HL-60/S4 treated with retinoic acid at 250 ng/mL for 4 days and 3 days (cell line): Measurements from ENCODE around the gene MEF2D.

ENCODE experiments used
- in situ Hi-C: fragments of 300-500 bp; cut with MboI; formaldehyde crosslinking; loops from 2 replicates; pipeline ENCODE4 v1.7.0; 2022; ENCODE audit warnings: low sequenced_read_pairs

The MEF2D gene

DNA sequence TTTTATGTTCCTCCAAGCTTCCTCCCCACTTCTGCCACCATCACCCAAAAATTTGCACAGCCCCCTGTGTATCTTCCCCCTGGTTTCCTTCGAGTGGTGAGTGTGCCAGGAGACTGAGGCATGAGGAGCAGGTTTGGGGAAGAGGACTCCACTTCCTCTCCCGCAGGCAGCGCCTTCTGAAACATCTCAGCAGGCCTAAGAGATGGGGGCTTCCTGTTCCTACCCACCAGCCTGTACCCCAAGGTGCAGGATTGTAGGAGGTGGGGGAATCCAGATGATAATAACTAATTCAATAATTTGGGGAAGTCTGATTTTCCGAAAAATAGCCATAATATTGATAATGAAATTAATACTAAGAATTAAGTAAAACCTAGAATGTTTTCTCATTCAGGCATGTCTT lies 69.2 kb downstream of the MEF2D start:
- in situ Hi-C loops: no loop called here

DNA sequence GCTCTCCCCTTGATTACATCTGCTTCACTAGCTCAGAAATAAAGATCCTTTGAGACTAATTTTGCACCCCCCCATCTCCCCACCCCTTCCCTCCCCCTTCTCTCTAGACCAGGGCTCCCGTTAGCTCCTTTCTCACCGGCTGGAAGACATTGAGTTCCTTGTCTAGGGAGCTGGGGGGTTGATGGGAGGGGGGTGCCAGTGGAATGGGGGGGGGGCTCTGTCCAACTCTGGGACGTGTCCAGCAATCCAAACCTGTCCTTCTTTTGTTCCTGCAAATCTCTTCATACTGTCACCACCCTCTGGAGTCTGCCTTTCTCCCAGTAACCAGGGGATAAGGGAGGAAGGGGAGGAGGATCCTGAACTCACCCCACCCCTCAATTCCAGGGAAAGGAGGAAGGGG lies 69.7 kb downstream of the MEF2D start:
- in situ Hi-C loops: no loop called here

DNA sequence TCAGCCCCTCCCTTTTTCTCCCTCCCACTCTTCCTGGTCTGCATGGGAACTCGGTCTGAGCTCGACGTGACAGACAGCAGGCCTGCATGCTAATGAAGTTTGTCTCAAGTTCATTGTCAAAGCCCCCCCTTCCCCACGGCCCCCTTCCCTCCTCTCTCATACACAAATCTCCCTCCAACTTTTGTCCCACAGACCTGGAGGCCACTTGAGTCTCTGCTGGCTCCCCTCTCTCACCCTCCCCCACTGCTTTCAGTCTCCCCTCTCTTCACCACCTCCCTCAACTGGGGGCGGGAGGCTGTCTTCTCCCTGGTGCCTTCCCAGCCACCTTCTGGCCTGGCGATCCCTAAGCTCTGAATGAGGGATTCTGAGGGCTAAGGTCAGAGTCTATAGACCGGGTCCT lies 70.3 kb downstream of the MEF2D start:
- in situ Hi-C loops: no loop called here

DNA sequence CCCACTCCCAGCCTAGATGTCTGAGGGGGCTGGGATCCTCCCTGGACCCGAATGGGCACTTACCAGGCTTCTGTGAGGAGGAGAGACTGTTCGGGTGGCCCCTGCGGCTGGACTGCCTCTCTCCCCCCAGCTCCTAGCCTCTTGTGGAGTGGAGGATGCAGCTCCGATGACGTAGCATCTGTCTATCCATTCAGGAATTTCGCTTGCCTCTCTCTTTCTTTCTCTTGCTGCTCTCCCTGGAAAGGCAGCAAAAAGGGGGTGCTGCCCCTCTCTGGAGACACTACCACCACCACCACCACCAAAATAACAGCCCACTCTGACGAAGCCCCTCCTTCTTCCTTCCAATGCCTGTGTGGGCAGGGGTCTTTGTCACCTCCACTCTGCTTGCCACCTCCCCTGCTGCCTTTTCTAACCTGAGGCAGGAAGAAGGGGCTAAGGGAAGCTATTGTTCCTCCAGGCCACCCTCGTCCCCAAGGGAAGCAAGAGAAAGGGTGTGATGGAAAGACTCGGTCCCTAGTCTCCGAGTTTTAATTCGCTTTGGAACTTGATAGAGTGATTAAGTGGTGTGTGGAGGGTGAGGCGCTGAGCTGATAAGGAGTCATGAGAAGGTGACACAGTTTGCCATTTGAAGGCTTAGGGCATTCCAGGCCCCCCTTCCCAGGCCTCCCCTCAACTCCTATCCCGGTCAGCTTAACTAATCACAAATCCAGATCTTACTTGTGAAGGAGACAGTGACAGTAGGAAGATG lies 71.1 kb downstream of the MEF2D start:
- in situ Hi-C loops: no loop called here

DNA sequence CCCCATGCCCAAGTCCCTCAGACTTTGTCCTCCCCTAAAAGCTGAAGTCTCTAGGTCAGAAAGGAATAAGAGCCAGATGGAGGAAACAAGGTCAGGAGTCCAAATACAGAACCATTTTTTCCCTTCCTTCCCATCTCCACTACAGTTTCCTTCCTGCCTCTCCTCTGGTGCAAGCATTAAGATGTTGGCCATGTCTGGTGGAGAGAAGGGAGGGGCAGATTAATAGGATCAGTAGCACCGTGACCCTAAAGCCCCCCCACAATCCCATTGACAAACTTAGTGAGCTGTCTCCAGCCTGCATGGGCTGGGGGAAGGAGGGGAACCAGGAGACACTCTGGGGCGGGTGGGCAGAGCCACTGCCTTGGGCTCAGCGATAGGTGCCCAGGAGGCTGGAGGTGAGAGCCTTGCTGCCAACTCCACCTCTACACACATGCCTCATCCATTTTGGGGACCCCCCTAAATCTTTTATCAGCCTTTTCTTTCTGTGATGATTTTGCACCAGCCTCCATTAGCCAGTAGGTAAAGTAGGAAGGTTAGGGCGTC lies 71.8 kb downstream of the MEF2D start:
- in situ Hi-C loops: no loop called here

DNA sequence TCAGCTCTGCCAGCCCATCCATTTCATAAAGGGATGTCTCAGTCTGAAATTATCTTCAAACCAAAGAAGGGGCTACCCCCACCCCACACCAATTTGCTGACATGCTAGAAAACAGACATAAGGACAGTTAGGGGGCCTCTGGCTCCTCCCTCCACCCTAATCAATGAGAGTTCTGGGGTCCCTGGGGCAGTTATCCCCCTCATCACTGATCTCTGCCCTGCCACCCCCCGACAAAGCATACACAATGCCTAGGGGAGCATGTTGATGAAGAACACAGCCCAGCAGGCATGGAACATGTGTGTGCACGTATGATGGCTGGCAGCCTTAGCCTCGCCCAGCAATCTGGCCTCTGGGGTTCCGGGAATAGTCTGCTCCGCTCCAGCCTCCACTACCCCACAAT lies 72.6 kb downstream of the MEF2D start:
- in situ Hi-C loops: no loop called here

DNA sequence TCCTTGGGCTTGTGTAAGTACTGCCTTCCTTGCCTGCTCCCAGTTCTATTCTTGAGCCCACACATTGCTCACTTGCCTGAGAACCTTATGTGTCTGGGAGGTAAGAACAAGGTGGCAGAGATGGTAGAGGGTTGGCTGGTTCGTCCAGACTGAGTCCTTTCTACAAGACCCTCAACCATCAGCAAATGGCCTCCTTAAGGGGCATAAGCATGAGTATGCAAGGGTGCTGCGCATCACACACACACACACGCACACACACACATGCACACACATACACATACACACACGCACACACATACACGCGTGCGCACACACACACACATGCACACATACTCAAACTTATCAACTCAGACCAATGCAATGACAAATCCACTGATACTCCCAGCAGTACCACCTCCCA lies 74.6 kb downstream of the MEF2D start:
- in situ Hi-C loops: no loop called here

DNA sequence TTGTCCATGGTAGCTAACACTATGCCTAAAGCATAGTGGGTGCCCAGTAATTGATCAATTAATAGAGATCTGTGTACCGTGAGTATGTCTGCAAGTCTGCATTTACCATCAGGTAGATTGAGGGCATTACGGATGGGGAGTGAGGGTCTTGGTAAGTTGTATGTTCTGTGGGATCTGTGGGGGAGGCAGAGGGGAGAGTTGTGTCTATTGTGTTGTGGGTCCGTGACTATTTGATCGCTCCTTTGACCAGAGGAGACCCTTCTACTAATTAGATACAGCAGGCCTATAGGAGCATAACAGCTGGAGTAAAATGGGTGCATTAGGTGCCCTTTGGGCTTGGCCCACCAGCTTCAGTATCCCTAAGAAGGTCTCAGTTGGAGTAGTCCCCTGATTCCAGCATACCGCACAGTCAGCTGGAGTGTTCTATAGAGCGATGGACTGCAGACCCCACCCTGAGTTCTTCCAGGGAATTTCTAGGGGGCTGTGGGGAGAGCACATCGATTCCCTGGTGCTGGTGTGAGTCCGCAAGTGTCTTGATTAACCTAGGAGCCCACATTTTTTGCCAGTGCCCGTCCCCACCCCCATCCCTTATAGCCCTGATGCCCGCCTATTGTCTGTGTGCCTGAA lies 75.7 kb downstream of the MEF2D start:
- in situ Hi-C loops: no loop called here

DNA sequence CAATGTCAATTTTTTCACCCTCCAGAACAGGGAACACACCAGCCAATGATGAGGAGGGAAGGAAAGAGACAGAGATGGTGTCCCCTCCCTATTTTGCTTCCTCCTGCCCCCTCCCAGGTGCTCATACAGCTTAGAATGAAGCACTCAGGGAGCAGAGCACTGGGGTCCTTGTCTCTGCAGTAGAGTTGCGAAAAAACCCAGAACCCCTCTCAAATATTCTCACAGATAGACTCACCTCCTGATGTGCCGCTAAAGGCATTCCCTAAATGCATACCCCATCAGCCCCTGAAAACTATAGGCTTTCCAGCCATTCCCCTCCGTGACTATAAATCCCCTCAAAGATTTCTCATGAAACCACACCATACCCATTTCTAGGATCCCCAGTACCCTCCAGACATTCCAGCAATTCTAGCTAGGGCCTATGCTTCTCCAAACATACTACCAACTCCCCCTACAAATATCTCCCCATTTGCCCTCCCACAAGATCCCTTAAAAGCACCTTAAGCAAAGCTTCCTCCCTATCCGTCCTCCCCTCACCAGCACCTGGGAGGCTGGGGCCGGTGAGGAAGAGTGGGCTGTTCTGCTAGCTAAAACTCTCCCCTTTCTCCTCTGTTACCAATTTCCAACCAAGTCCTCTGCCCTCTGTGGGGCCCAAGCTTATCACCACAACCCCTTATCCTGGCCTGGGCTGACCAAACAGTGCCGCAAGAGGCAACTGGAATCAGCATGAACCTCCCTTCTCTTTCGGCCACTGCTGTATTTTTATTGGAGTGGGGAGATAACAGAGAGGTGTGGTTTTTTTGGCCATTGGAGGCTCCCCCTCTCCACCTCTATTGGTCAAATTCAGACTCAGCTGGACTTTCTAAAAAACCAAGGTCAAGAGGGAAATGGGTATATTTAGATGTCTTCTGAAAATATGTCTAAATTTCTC lies 76.9 kb downstream of the MEF2D start:
- in situ Hi-C loops: no loop called here

DNA sequence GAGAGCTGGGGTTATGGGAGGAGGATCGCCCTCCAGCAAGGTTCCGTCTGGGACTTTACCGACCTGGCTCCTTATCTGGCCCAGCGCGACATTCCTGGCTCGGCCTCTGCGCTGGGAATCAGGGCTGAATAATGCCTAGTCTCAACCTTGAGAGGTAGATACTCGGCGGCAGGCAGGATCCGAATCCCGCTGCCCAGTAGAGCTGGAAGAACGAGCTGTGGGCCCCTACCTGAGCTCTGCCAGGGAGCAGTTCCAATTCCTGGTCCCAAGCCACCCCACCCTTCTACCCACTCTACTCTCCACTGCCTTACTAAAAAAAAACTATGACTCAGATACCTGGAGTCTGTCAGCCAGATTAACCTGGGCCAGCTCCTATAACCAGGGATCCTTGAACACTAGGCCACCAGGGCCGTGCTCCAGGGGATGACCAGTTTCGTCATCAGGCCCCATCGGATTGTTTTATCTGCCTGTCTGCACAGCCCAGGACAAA lies 77.9 kb downstream of the MEF2D start:
- in situ Hi-C loops: no loop called here

DNA sequence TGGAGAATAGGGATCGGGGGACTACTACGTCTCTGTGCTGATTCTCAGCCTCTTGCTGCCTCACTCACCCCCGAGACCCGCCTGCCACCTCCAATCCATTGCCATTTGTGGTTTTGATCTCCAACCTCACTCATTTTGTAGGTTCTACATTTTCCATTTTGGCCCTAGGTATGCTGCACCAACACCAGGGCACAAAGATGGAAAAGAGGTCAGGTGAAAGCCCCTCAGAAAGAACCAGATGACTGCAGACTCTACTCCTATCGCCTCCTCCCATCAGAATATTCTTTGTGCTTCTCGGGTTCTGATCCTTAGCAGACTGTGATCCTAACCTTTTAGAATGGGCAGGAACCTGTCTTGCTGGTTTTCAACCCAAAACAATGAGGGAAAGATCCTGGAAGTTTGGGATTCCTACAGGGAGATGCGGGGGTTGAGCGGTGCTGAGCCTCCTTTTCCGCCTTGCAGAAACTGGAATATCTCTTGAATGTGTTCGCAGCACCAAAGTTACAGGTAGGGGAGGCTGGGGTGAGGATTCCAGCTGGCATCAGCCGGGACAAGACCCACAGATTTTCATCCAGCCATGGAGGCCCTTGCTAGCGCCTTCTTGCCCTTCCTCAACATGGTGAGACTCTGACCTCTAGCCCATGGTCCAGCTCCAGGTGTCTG lies 78.5 kb downstream of the MEF2D start:
- in situ Hi-C loops: no loop called here

DNA sequence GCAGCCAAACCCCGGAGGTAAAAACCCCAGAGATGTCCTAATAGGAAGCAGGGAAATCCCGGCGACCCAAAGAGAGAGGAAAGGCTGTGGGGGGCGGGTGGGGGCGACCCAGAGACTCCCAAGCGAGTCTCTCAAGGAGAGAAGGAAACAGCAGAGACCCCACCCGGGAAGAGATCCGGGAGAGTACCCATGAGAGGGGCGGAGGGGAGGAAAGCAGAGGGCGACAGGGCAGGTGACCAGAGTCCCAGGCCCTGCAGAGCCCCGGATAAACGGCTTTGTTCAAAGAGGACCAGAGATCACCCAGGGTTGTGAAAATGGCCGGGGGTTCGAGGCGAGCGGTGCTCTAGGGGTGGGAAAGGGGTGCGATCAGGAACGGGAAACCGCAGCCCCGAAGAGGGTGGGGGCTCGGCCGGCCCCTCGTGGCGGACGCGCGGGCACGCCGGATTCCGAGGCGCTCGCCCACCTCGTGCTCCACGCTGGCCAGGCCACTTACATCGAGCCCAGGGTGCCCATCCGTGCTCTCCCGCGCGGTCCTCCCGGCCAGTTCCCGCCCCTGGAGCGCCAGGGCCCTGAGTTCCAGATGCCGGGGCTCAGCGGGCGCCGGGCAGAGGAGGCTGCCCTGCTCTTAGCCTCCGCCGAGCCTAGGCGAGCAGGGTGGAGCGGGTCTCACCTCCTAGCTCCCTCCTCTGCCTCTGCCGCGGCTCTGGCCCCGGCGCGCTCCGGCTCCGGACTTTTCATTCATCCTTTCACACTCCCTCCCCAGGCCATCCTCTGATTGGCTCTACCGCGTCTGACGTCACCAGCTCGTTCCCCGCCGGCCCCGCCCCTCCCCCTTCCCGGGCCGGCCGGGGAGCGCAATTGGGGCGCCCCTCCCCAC lies 79.3 kb downstream of the MEF2D start:
- in situ Hi-C loops: no loop called here

DNA sequence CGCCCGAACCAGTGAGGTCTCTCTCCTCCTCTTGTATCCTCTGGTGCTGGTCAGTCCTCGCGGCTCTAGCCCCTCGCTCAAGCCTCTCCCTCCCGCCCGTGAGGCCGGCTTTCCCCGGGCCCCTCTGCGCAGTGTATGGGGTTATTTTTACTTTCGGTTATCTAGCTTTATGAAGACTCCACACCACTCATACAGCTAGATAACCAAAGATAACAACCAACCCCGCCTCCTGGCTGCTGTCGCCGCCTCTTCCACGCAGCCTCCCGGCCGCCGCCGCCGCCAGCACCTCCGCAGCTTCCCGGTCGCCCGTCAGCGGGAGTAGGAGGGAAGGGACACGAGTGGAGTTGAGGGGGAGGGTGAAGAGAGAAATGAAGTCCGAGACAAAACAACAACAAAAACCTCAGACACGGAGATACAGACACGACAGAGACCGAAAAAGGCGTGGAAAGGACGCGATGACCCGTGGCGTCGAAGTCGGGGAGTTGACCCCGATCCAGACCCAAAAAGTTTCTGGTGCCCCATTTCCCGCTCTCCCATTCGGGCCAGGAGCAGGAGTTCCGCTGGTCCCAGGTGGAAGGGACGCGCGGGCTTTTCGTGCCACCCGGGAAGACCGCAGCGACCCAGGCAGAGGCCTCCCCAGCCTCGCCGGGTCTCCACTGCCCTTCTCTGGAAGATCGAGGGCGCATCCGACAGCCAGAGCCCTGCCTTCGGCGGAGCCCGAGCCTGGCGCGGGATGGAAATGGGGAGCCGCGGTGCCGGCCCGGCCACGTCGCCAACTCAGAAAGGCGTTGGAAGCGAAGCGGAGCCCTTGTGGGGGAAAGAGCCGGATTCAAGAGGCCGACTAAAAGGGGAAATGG lies 80.1 kb downstream of the MEF2D start:
- in situ Hi-C loops: no loop called here

DNA sequence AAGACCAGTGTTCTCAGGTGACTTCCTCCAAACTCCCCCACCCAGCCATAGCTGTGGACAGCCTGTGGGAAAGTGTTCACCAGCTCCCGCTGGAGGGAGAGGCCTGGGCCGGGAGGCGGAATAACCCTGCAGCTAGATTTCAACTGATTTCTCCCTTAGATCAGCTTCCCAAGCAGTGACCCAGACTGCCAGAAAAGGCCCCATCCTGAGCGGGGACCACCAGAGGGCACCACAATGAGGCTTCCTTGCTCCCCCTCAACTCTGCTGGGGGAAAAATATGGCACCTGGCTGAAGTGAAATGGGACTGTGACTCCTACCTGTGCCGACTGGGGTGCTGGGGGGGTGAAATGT lies 80.7 kb downstream of the MEF2D start:
- in situ Hi-C loops: no loop called here

DNA sequence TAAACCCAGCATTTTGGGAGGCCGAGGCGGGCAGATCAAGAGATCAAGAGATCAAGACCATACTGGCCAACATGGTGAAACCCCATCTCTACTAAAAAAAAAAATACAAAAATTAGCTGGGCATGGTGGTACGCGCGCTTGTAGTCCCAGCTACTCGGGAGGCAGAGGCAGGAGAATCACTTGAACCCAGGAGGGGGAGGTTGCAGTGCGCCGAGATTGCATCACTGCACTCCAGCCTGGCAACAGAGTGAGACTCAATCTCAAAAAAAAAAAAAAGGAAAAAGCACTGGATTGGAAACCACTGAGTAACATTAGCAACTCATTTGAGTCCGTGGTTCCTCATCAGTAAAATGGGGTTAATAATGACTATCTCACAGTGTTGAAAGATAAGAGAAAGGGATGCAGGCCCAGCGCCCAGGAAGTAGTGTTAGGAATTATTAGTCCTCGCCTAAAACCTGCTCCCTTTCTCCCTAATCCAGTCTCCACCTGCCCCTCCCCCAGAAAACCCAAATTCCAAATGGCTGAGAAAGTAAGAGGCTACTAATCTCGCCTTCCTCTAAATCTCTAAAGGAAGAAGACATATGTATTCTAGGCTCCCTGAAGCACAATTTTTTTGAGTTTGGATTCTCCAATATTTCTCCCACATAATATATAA lies 82.0 kb downstream of the MEF2D start:
- in situ Hi-C loops: no loop called here

DNA sequence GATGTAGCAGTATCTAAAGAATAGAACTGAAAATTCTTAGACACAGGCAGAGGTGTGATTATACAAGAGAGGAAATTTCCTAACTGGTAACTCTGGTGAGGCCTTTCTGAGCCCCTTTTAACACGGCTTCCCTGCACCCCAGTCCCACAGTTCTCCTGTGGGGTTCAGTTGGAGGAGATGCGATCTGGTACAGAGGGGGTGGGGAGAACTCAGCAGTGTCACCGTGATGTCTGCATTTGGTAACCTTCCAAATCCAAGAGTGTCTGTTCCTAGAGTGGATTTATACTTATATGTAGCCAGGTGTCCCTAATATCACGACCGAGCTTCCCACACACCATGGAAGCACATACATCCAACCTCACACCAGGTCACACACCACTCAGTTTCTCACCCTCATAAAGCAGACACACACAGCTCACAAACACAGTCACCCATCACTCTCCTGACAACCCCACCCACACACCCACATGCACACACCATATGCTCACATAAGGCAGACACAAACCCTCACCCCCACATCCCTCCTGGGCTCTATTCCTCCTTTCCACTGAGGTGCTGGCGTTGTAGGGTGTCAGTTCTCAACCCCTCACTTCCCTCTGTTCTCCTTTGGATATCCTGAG lies 83.1 kb downstream of the MEF2D start:
- in situ Hi-C loops: no loop called here

DNA sequence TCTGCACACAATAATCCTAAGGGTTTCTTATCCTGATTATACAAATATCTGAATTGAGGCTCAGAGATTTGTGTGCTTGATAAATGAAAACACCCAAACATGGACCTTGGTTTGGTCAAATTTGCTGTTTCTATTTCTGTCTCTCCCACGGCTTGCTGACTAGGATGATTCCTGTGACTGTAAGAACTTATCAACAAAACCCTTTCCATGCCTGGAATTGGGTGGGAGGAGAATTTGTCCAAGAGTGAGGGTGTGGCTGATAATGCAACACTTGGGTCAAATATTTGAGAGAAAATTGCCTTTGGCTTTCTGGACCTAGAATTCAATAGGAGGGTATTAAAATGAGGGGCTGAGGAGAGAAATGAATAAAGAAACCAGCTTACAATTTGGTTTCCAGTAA lies 83.6 kb downstream of the MEF2D start:
- in situ Hi-C loops: no loop called here

DNA sequence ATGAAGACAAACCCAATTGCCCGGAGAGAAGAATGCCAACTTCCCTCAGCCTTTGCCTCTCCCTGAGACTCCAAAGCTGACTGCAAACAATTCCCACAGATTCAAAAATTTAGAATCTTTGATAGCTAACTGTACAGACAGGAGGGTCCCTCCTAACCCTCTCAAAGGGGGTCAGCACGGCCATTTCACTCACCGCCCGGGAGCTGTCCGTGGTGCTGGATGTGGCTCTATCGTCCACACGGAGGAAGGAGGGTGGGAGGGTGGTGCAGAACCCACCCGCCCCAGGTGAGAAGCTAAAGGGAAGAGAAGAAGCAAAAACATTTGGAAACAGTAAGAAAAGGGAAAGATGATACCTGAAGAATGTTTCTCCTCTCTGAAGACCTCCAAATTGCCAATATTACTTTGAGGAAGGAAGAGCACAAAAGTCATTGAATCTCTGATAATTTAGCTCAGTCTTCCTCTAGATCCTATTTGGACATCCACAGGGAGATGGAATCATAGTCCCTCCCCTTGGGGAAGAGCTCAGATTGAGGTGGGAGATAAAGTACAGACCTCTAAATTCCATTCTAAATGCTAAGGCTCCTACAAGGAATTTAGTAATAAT lies 86.0 kb downstream of the MEF2D start:
- in situ Hi-C loops: no loop called here
